ENCODE data around the gene FNDC3B. TPM values are rescaled to one million over a fixed set of nuclear protein-coding genes. Genes with fewer than 3 reads are reported as not detected.

Gene FNDC3B
- polyA plus RNA-seq, 2 of the 4 experiments (the other 2 are of a cell fraction), result 29.5 to 33.6 TPM

- DNase-seq (ENCODE audit: low read depth in 1 of 2, low spot score in 1 of 2) (no peak), ATAC-seq (no peak), FAIRE-seq (no peak)
- Histone ChIP-seq H3K4me2 (no peak overlapping the region), H3K9me3 (no peaks in the 10 kb centered on the region), H3K27ac (no peak overlapping the region), H3K4me1 (no peaks in the 10 kb centered on the region), H3K4me3 (no peak overlapping the region)
- ChIA-PET POLR2A (no interaction called here), CTCF (interaction anchor here (1.0 kb wide), 1 partner anchor 143 kb away, joined by 3 read pairs; no protein-coding TSS in a partner anchor)
- no peak for TF ChIP-seq PHF8 (IDR thresholded peaks at IDR 0.05; ENCODE audit: borderline replicate concordance, low read depth)
- no peak for TF ChIP-seq JUN (IDR thresholded peaks at IDR 0.05)
- no peak for TF ChIP-seq KDM1A (IDR thresholded peaks at IDR 0.05; ENCODE audit: low read depth)
- no peak for TF ChIP-seq HOXB5 (CRISPR knock-in tag; IDR thresholded peaks at IDR 0.05)
- TF ChIP-seq RNF2 (IDR thresholded peaks at IDR 0.05; ENCODE audit: borderline replicate concordance, low read depth), result no peak
- TF ChIP-seq, protein P1, sequence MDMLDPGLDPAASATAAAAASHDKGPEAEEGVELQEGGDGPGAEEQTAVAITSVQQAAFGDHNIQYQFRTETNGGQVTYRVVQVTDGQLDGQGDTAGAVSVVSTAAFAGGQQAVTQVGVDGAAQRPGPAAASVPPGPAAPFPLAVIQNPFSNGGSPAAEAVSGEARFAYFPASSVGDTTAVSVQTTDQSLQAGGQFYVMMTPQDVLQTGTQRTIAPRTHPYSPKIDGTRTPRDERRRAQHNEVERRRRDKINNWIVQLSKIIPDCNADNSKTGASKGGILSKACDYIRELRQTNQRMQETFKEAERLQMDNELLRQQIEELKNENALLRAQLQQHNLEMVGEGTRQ (IDR thresholded peaks at IDR 0.05), result no peak
- TF ChIP-seq, protein P2, sequence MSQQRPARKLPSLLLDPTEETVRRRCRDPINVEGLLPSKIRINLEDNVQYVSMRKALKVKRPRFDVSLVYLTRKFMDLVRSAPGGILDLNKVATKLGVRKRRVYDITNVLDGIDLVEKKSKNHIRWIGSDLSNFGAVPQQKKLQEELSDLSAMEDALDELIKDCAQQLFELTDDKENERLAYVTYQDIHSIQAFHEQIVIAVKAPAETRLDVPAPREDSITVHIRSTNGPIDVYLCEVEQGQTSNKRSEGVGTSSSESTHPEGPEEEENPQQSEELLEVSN (IDR thresholded peaks at IDR 0.05; ENCODE audit: borderline replicate concordance, low read depth), result no peak
- no peak for TF ChIP-seq REST (IDR thresholded peaks at IDR 0.05)
- TF ChIP-seq, protein P3, sequence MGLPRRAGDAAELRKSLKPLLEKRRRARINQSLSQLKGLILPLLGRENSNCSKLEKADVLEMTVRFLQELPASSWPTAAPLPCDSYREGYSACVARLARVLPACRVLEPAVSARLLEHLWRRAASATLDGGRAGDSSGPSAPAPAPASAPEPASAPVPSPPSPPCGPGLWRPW (IDR thresholded peaks at IDR 0.05), result no peak
- no peak for TF ChIP-seq MYC (IDR thresholded peaks at IDR 0.05; ENCODE audit: borderline replicate concordance, low read length)
- no peak for TF ChIP-seq JUNB (IDR thresholded peaks at IDR 0.05)
- TF ChIP-seq ELK1 (IDR thresholded peaks at IDR 0.05; ENCODE audit: low read depth, low read length), result no peak
These were observed 21.0 kb upstream of the FNDC3B start for GRCh38 chr3:172018364-172018763.

- no peak overlapping the region for H3K4me2 ChIP-seq
- no peak overlapping the region for H3K4me3 ChIP-seq
- 76% methylated on average over 2 of the region's 2 CpGs for WGBS (ENCODE audit: missing lambda C conversion rate)
- no peak for ATAC-seq
- no peak for DNase-seq (ENCODE audit: low read depth in 1 of 2, low spot score in 1 of 2)
- H3K4me1 ChIP-seq, result no peaks in the 10 kb centered on the region
- no peak overlapping the region for H3K27ac ChIP-seq
- H3K9me3 ChIP-seq, result no peaks in the 10 kb centered on the region
- no peak for FAIRE-seq
- TF ChIP-seq HMGXB4 (CRISPR knock-in tag; IDR thresholded peaks at IDR 0.05; ENCODE audit: borderline replicate concordance), result no peak
- no peak for TF ChIP-seq EP300 (IDR thresholded peaks at IDR 0.05)
- no peak for TF ChIP-seq FOSB (CRISPR knock-in tag; IDR thresholded peaks at IDR 0.05)
- no peak for TF ChIP-seq ESRRA (IDR thresholded peaks at IDR 0.05; ENCODE audit: borderline replicate concordance, low read length)
- TF ChIP-seq, protein P1 (IDR thresholded peaks at IDR 0.05), result no peak
- no peak for TF ChIP-seq TFCP2L1 (CRISPR knock-in tag; IDR thresholded peaks at IDR 0.05)
- CTCF ChIA-PET, result interaction anchor here (1.5 kb wide), 1 partner anchor 18 kb away, joined by 4 read pairs; the partner anchor contains the start of gene FNDC3B
- POLR2A ChIA-PET, result no interaction called here
These were observed 18.6 kb upstream of the FNDC3B start for GRCh38 chr3:172020763-172021162.

Measured in A549 (cell line).